ENCODE data around the gene CISD3. TPM values are rescaled to one million over a fixed set of nuclear protein-coding genes. Genes with fewer than 3 reads are reported as not detected.

The CISD3 gene
- total RNA-seq, 1 donor from 2014 or later: 0.82 TPM

- peak in 1 of 2 donors; percentile 34 for DNase-seq (ENCODE audit: low spot score in 2 of 2)
- no peak for FAIRE-seq
Observed at GRCh38 chr17:38706505-38707216, 23.5 kb upstream of the CISD3 start.

DNA sequence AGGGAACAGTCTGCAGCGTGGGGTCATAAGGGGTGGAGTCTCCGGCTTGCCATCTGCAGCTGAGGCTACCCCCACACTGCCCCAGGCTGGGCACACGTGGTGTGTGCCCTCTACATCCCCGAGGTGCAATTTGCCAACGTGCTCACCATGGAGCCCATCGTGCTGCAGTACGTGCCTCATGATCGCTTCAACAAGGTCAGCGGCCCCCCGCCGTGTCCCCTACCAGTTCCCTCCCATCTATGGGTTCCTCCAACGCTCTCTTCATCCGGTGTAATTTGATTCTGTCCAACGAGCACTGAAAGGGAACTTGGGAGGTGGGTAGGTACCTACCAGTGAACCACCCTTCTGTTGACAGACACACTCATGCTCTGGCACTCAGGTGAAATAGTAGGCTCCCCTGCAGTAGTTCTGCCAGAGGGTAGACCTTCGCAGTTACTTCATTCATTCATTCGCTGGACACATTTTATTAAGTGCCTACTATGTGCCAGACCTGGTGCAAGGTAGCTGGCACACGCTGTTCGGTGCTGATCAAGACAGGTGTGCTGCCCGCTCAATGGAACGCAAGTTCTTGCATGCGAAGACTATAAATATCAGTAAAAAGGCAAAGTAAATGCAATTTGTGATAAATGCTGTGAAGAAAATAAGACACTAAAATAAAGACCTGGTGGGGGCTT, 22.3 kb upstream of the CISD3 start:
- peak in 1 of 2 donors; percentile 14 for DNase-seq (ENCODE audit: low spot score in 2 of 2)
- FAIRE-seq: no peak

GRCh38 chr17:38709104-38709820, 20.9 kb upstream of the CISD3 start:
- no peak for FAIRE-seq

DNA sequence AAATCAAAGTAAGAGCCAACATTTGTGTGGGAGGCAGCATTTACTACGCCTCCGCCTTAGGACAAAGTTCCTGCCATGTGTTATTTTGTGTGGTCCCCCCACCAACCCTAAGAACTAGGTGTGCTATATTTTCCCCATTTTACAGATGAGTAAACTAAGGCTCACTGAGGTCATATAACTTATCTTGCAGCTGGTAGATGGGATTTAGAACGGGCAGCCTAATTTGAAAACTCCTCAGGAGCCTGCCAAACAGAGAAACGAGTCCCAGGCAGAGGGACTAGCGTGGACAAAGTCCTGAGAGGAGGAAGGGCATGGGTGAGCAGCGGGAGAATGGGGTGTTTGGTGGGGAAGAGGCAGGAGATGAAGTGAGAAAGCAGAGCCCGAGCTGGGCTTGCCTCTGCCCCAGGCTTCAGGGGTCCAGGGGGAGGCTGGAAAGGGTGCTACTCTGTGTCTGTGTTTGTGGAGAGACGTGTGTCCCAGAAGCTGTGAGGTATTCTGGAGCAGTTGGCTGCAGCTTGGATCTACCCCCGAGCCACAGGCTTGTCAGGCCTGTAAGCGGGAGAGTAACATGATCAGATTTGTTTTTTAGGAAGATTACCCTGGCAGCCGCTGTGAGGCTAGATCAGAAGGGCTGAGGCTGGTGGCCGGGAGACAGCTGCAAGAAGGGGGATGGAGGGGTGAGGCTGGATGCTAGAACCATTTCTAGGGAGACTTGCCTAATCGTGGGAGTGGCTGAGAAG, 20.1 kb upstream of the CISD3 start:
- no peak for FAIRE-seq

More at GRCh38 chr17:38709104-38709820, 20.9 kb upstream of the CISD3 start:
- DNase-seq (ENCODE audit: low spot score in 2 of 2): no peak

DNA sequence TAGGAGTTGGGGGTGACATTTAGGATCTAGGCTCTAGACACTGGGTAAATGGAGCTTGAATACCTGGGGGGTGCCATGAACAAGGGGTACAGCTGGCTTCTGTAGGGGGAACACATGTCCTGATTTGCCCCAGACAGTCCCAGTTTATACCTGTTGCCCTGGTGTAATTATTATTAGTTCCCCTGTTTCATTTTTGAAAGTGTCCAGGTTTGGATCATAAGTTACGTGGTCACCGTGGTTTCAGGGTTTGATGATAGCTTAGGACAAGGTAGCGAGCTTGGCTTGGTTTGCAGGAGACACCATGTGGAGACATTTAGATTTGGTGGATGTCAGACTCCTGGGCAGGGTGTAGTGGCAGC, 19.6 kb upstream of the CISD3 start:
- no peak for FAIRE-seq

More for the DNA sequence above, 20.1 kb upstream of the CISD3 start:
- DNase-seq (ENCODE audit: low spot score in 2 of 2): no peak

GRCh38 chr17:38710985-38711384, 19.2 kb upstream of the CISD3 start:
- FAIRE-seq (no peak), DNase-seq (ENCODE audit: low spot score in 2 of 2) (no peak)

More for the DNA sequence above, 19.6 kb upstream of the CISD3 start:
- DNase-seq (ENCODE audit: low spot score in 2 of 2): no peak

- no peak for FAIRE-seq
Observed at GRCh38 chr17:38711792-38712571, 18.2 kb upstream of the CISD3 start.

DNA sequence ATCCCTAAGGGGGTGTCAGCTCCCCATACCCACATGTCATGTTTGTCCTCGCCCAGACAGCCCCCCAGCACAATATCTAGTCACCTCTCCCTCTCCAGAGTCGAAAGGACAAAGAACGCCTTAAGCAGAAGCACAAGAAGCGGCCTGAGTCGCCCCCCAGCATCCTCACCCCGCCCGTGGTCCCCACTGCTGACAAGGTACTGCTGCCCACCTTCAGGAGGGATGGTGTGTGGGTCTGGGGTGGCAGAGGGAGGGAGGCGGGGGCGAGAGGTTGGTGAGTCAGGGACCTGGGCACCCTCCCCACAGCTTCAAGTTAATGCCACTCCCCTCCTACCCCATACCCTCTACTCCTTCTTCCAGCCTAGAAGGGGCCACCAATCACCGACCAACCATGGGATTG, 17.5 kb upstream of the CISD3 start:
- no peak for DNase-seq (ENCODE audit: low spot score in 2 of 2)
- no peak for FAIRE-seq

More at GRCh38 chr17:38711792-38712571, 18.2 kb upstream of the CISD3 start:
- no peak for DNase-seq (ENCODE audit: low spot score in 2 of 2)

DNA sequence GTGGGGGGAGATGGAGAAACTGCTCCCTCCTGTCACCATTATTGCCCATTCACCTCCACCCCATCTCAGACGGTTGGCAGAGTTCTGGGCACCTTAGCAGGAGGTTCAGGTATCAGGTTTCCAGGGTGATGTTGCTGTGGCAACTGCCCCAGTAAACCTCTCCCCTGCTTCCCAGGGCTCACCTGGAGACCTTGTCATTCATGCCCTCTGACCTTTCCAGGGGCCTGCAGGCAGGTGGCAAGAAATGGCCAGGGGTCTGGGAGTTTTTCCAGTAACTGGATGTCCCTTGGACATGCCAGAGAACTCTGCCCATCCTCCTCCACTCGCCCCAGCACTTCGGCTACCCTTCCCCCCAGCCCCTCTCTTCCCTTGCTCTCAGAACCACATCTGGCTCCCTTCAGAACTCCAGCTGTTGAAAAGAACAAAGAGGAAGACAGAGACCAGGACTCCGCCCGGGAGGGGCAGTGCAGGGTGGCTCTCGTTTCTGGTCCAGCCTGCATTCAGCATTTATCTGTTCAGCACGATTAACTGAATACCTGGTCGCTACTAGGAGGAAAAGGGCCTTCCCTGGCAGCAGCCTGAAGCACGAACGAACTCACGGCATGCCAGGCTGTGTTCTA, 16.6 kb upstream of the CISD3 start:
- no peak for FAIRE-seq
- no peak for DNase-seq (ENCODE audit: low spot score in 2 of 2)

- DNase-seq (ENCODE audit: low spot score in 2 of 2) (no peak), FAIRE-seq (no peak)
Observed at GRCh38 chr17:38715216-38715943, 14.8 kb upstream of the CISD3 start.

DNA sequence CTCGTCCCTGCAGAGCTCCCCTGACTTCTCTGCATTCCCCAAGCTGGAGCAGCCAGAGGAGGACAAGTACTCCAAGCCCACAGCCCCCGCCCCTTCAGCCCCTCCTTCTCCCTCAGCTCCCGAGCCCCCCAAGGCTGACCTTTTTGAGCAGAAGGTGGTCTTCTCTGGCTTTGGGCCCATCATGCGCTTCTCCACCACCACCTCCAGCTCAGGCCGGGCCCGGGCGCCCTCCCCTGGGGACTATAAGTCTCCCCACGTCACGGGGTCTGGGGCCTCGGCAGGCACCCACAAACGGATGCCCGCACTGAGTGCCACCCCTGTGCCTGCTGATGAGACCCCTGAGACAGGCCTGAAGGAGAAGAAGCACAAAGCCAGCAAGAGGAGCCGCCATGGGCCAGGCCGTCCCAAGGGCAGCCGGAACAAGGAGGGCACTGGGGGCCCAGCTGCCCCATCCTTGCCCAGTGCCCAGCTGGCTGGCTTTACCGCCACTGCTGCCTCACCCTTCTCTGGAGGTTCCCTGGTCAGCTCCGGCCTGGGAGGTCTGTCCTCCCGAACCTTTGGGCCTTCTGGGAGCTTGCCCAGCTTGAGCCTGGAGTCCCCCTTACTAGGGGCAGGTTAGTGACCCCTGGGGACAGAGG, 13.7 kb upstream of the CISD3 start:
- FAIRE-seq: no peak

DNA sequence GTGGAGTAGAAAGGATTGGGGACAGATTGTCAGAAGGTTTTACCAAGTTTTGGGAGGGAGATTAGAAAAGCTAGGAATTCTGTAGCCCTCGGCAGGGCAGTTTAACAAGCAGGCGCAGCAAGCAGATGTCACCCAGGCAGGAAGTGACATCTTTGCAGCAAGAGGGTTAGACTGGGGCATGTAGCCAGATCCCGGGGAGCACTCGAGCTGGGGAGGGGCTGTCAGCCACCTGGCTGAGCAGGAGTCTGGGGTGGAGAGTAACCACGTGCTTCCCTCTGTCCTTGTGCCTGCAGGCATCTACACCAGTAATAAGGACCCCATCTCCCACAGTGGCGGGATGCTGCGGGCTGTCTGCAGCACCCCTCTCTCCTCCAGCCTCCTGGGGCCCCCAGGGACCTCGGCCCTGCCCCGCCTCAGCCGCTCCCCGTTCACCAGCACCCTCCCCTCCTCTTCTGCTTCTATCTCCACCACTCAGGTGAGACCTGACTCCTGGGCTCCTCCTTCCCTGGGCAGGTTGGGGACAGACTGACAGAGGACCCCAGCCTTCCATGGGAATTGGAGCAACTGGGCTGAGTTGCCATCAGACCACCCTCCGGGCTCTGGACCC, 12.9 kb upstream of the CISD3 start:
- FAIRE-seq (no peak), DNase-seq (ENCODE audit: low spot score in 2 of 2) (no peak)

More for the DNA sequence above, 13.7 kb upstream of the CISD3 start:
- no peak for DNase-seq (ENCODE audit: low spot score in 2 of 2)

DNA sequence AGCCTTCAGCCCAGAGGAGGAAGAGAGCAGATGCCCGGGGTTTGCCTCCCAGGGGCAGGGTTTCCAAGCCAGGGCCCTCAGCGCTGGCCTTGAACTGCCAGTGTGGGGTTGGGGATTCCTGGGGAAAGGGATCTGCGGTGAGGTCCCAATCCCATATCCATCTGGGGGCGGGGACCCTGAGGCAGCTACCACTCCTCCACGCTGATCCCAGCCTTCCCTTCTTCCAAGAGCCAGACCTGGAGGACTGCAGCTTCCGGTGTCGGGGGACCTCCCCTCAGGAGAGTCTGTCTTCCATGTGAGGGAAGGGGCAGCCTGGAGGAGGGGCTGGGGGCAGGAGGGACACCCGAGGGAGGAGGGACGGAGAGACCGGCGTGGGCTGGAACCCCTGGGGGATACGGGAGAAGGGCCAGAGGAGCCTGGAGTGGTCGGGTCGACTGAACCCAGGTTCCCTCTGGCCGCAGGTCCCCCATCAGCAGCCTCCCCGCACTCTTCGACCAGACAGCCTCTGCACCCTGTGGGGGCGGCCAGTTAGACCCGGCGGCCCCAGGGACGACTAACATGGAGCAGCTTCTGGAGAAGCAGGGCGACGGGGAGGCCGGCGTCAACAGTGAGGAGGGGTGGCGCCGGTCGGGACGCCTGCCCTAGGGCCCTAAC, 10.7 kb upstream of the CISD3 start:
- DNase-seq (ENCODE audit: low spot score in 2 of 2) (no peak), FAIRE-seq (no peak)

DNA sequence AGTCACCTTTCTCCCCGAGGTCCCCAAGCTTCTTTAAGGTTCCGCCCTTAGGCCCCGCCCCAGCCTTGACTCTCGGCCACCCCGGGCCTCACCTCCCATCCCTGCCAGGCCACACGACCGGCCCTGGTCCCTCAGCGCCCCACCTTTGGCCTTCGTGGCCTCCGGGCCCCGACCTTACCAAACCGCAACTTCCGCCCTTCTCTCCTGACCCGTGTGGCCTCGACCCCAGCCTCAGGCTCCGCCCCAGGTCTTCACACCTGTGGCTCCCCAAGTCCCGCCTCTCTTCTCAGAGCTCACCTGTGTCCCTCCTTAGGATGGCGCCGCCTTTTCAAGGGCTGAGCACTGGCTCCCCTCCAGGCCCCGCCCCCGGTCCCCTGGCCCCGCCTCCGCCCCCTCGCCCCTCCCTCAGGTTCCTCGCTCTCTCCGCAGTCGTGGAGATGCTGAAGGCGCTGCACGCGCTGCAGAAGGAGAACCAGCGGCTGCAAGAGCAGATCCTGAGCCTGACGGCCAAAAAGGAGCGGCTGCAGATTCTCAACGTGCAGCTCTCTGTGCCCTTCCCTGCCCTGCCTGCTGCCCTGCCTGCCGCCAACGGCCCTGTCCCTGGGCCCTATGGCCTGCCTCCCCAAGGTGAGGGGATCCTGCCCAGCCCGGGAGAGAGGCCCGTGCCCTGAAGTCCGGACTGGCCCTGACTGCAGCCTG, 10.0 kb upstream of the CISD3 start:
- FAIRE-seq (no peak), DNase-seq (ENCODE audit: low spot score in 2 of 2) (no peak)

DNA sequence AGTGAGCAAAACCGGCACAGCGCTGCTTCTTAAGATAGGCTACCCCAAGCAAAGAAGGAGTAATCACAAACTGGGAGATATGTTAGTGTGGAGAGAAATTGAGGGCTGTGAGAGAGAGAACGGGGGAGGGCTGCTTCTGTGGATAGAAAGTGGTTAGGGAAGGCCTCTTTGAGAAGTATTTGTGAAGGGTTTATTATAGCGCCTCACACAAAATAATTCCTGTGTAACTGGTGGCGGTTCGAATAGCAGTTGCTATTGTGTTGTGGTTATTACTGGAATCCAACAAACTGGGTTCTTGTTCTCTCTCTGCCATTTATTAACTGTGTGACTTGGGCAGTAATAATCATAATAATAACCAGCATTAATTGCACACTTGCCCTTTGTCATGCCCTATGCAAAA, 9.2 kb upstream of the CISD3 start:
- DNase-seq (ENCODE audit: low spot score in 2 of 2) (no peak), FAIRE-seq (no peak)

DNA sequence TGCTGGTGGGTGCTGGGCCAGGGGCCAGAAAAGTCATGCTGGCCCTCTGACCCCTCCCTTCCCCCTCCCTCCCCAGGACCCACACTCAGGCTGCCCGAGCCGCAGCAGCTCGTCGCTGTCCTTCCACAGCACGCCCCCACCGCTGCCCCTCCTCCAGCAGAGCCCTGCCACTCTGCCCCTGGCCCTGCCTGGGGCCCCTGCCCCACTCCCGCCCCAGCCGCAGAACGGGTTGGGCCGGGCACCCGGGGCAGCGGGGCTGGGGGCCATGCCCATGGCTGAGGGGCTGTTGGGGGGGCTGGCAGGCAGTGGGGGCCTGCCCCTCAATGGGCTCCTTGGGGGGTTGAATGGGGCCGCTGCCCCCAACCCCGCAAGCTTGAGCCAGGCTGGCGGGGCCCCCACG, 8.3 kb upstream of the CISD3 start:
- FAIRE-seq: no peak
- DNase-seq (ENCODE audit: low spot score in 2 of 2): no peak
